GM19397 (cell line): ENCODE measurements around the gene CORO6.

Source experiments
- ATAC-seq: cut with Tn5 transposase; IDR thresholded peaks from one replicate; pipeline ENCODE4 v1.9.1; 2021; ENCODE audit warnings: mild to moderate bottlenecking, moderate library complexity; ENCODE audit not compliant: unreplicated experiment

Gene CORO6

DNA sequence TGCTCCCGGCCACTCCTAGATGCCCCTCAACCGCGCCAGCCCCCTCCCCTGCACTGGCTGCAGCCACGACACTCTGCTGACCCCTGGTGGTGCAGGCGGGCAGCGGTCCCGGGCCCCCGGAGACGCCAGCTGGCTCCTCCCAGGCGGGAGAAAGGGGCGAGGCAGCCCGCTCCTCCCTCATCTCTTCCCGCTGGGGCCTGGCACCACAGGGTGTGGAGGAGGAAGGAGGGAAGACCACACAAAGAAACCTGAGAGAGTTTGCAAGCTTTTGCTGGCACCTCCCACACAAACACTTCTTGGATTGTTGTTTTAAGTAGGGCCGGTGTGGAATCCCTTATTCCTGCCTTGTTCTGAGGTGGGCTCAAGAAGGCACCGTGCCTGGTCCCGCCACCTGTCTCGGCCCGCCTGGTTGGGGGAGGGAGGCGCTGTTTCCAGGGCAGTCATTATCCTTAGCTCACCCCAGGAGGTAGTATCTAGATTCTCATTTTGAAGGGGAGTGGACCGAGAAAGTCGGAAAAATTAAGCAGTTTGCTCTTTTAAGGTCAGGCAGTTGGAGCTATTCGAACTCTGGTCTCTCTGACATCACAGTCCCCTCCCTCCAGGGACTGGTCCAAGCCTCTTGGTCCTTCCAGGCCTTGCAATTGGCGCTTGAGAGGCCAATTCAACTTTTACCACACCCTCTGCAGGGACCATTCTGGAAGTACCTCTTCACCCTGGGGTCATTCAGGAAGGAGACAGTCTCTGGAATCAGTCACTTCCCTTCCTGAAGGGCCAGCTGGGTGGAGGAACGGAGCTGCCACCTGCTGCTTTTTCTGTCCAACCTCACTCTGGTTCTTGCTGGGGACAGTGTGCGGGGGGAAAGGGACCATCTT, 30.7 kb downstream of the CORO6 start:
- no peak for ATAC-seq

DNA sequence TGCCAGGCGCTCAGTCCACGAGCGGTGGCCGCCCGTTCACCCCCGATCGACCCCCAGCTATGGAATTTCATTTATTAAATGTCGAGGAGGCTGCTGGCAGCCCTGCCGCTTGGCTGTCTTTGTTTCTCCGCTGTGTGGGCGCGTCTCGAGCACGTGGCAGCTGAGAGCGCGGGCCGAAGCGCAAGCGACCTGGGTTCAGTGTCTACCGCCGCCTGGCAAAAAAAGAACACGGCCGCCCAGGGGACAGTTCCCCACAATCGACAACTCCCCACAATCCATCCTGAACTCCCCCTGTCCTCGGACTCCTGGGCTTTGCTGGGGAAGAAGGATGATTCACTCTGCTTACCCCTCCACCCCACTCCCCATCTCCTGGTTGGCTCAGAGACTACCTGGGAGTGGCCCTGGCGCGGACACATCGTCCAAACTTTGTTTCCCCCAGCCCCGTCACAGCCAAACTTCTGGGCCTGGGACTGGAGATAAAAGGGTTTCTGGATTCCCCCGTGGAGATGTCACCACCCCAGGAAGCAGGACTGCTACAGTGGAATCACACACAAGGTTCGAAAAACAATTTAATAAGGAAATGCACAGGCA, 31.5 kb downstream of the CORO6 start:
- ATAC-seq: no peak

DNA sequence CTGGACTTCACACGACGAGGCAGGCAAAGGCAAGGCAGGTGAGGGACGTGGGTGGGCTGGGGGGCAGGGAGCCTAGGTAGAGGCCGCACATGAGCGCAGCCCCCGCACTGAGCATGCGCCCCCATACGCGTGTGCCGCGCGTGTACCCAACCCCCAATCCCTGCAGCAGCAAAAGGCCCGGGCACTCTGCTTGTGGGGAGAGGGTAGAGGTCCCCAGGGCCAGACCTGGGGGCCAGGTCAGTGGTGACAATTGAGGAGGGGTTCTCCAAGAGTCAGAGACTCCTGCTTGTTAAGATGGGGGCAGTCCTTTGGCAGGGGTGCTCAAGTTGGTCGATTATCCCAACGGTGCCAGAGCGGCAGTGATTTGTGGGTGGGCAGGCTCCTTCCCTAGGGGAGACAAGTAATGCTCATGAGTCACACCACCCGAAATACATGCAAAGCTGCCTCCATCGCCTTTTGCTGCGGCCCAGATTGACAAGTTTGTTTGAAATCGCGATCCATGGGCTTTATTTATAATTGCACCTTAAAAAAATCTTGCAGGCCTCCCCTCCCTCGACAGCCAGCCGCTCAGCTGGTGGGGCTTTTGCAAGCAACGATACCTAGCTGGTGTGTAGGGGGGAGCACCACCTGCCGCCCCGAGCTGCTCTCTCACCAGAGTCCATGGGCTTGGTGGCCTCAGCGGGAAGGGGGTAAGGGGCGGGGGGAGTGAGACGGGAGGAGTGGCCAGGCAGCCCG, 32.1 kb downstream of the CORO6 start:
- no peak for ATAC-seq

DNA sequence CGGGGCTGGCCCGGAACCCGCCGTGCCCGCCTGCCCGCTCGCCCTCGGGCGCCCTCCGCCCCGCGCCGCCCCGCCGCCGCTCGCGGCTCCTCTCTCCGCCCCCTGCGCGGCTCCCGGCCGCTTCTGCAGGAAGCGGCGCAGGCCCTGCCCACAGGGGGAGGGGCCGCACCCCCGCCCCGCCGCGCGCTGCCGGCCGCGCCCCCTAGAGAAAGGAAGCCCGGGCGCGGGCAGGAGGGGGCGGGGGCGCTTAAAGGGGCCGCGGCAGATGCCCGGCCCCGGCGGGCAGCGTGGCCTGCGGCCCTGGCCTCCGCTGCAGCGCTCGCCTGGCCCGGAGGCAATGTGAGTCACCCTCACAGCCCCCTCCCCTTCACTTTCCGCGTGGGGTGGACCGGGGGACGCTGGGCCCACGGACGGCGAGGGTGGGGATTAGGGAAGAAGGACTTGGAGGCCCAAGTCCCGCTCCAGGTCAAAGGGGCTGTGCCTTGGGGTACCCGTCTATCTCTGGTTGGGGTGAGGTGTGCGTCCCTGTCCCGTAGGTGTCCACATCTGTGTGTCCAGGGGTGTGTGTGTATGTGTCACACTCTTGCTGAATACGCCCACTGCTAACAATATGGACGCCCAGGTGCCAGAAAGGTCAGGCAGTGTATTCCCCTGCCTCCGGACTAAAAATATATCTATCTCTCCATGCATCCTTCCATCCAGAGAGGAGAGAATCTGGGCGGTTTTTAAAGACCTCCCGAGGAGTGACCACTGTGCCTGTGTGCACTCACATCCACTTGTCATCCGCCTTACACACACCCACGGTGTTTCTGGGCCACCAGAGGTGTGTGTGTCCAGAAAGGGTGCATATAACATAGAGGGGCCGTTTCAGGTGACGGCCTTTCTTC, 32.9 kb downstream of the CORO6 start, which contains the start of gene GIT1:
Gene GIT1 (minus strand): TSS at position 125 of the 887 bp plus-strand sequence. CDS start 270 bp downstream, outside the sequence.
- ATAC-seq: peak; percentile 74

DNA sequence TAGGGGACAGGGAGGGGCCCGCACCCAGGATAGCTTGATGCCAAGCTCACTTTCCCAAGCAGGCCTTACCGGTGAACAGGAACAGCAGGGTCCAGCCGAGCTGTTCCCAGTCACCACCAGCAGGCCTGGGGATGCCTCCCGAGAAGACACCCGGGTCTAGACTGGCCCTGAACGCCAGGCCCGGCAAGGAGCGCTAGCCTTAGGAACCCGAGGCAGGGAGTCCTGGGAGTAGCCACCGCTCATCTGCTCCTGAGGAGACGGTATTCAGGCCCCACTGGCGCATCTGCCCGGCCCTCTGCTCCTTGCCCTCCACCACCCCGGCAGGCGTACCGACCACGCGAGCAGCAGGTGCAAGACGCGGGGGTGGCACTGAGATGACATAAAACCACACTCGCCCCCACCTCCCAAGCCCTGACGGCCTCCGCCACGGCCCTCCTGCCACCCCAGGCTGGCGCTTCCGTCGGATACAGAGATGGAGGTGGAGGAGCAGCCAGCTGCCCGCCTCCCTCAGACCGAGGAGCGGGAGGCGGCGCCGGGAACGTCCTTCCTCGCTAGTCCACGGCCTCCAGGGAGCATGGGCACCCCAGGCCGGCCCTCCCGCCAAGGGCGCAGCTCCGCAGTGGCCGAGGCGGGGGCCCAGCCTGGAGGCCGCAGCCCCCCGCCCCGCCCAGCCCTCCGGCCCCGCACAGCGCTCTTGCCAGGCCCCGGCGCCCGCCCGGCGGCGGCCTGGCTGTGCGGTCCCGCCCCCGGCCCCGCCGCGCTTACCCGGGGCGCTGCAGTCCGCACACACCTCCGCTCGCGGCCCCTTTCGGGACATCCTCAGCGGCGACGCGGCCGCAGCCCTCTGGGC, 33.9 kb downstream of the CORO6 start:
- ATAC-seq: peak; percentile 20

DNA sequence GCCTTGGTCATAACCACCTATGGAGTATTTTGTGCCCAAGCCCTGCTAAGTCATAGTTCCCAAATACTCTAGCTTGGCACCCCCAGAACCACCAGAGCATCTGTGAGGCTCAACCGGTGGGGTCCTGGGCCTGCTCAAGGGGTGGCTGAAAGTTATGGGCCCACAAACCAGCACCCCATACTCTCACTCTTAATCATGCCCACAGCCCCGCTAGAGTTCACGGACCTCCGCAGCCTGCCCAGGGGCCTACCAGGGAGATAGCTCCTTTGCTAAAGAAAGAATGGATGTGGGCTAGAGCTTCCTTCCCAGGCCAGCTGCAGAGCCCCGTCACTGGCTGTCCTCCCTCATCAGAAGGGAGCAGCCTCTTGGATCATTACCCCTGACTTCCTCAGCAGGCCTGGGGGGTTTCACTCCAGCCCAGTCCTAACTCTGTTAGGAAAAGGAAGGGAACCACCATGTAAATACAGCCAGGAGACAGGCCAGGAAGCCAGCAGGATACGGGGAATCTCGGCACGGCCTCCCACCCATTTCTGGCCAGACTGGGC, 34.6 kb downstream of the CORO6 start:
- no peak for ATAC-seq

DNA sequence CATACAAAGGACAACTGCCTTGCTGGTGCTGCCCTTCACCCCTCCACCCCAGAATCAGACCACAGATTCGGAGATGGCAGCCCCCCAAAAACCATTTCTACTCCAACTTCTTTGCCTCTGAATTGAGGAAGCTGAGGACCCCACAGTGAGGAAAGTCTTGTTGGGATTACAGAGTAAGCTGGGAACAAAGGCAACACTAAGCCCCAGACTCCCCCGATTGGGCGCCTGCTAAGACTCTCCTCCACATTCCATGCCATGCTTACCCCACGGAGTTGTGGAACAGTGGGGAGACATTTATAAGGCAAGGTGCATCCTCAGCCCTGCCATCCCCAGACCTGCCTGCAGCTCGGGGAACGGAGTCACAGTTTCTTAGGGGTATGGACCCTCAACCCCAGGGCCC, 35.1 kb downstream of the CORO6 start:
- no peak for ATAC-seq

DNA sequence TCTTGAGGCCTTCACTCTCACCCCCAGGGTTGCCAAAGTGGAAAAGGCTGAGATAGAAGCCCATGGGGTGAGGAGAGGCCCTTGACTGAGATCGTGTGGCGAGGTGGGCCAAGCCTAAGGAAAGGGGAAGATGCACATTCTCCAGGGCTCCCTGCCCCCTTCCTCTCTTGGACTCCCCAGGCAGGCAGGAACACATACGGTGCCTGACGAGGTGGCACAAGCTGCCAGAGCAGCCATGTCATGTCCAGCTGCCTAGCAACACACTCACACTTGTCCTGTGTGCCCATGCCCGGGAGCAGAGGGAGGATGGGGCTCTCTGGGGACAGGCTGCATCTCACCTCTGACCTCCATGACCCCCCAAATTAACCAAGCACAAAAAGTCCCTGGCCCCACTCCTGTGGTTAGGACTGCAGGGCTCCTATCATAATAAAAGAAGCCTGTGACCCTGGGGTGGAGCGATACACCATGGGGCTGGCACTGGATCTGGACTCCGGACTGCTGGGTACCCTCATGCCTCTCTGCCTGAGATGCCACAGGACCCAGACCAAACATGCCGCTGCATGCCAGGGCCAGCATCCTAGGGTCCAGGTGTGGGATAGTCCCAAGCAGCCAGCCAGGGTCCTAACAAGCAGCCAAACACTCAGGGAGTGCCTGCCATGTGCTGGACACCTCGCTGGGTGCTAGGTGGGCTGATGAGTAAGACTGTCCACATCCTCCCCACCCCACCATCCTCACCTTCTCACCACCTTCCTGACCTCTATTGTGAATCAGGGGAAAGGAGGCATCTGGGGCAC, 35.8 kb downstream of the CORO6 start:
- no peak for ATAC-seq

DNA sequence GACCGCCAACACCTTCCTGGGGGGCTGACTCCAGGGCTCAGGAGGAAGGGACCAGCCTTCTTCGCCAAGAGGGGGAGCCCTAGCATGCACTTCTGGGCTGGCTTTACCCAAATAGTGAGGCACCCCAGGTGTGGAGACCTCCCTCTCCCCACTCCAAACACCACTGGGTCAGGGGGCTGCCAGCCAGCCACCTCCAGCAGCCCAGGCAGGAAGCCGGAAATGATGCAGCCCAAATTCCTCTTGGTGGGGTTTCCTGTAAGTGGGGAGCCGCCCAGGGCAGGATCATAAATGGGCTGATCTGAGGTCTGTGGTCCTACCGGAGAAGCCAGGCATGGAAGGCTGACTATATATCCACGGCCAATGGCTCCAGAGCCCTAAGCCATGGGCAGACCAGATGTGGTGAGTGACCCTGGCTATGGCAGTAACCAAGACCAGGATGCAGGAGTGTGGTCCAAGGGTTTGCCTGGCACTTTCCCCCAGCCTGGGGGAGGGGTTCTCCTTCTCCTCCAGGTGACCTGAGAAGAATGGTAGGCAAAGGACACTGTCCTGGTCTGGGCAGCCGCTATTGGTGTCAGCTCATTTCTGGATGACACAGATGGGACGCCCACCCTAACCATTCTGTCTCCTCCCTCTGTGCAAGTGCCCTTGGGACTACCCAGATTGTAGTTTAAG, 37.5 kb downstream of the CORO6 start:
- ATAC-seq: no peak

DNA sequence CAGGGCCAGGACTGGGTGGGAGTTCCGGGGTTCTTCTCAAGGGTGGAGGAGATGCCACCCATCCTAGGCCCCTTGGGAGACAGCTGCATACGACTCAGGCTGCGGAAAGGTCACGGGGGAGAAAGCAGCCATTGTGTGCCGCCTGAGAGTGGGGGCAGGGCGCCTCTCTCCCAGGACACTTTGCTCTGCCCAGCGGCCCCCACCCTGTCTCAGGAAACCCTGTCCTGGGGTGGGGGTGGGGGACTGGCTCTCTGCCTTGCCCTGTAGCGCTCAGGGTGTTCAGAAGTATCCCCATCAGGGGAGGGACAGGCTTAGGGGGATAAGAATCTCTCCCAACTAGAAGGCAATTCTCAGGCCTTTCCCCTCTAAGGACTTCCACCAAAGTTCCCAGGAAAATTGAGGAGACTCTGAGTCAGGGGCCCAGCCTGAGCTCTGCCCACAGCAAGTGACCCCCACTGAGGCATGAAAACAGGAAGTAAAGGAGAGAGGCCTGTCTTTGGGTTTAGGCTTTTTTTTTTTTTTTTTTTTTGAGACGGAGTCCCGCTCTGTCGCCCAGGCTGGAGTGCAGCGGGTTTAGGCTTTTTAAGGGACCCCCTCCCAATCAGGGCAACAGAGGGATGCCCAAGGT, 38.1 kb downstream of the CORO6 start:
- ATAC-seq: no peak

DNA sequence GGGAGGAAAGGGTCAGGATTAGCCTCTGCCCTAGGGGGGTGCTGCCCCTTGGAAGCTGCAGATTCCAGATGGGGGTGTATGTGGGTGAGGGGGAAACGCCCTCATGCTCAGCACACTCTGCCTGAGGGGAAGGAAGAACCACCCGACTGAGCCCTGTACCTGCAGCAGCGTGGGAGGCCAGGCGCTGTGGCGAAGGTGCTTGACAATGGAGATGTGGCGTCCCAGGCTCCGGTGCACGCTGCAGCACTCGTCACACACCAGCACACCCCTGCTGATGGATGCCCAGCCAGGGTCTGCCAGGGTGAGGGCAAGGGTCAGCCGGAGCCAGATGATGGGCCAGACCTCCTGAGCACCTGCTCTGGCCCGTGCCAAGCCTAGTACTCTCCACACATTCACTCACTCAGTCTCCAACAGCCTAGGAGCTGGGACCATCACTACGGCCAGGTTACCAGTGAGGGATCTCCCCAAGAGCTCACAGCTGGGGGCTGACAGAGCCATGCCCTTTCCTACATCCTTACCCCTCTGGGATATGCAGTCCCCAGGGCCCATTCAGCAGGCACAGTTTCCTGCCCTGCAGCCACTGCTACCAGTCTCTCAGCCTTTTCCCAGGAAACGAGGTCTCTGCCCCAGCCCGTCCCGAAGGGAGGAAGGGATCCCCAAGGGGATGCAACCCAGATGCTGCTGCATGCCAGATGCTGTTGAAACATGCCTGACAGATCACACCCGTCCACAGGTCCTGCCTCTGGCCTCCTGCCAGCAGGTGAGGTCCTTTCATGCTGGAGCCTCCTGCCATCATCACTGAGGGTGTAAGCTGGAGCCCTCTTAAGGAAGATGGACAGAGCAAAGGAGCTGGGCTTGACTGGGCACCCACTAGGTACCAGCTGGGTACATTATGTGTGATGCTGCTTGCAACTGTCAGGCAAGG, 39.1 kb downstream of the CORO6 start:
- ATAC-seq: no peak

DNA sequence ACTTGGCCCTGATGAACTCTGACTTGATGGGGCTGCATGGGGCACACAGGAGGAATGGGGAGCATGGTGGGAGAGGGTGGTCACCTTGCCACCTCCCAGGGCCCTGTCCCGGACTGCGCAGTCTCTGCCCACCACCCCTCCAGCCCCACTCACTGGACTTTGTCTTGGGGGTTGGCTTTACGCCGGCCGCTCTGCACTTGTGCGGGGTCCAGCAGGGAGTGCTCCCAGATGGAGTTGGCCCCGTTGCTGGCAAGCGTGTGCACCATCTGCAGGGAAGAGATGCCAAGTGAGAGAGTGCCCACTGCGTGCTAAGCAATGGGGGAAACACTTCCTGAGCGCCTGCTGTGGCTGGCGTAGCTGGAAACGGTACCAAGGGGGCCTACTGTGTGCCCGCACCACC, 39.9 kb downstream of the CORO6 start:
- no peak for ATAC-seq

DNA sequence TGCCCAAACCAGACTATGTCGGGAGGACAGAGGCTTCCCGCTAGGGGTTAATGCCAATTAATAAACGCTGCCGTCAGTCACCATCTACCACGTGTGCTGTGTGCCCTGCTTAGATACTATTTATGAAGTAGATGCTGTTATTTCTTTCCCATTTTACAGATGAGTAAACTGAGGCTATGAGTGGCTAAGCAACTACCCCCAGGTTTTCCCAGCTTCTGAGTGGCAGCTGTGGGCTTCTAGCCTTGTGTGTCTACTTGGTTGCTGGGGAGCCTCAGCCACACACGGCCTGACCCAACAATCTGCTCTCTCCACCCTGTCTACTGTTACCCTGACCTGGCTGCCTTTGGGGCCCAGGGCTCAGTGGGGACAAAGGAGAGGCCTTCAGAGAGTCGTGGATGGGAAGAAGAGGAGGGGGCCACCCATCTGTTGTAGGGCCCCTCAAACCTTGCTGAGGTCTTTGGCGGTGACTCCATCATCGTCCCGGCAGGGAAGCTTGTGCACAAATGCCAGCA, 40.4 kb downstream of the CORO6 start:
- ATAC-seq: no peak

DNA sequence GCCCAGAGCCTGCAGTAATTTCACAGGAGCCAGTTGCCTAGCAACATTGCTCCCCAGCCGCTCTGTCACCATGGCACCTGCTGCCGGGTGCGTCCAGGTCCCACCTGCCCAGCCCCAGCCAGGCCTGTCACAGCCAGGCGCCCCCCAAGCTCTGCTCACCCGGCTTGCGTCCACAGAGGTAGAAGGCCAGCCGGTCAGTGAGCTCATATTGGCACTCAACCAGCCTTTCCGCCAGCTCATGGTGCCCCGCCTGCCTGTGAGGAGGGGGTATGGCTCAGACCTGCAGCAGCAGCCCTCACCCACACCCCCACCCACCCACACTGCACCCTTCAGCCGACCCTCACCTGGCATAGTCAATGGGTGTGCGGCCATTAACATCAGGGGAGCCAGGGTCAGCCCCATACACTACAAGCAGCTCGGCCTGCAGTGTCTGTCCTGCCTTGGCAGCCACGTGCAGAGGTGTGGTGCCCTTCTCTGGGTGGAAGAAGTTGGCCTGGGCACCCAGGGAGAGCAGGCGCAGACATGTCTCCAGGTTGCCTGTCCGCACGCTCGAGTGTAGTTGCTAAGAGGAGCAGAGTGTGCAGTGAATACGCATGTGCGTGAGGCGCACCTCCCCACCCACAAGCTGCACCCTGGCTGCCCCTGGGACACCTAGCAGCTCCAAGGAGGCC, 41.0 kb downstream of the CORO6 start:
- no peak for ATAC-seq

DNA sequence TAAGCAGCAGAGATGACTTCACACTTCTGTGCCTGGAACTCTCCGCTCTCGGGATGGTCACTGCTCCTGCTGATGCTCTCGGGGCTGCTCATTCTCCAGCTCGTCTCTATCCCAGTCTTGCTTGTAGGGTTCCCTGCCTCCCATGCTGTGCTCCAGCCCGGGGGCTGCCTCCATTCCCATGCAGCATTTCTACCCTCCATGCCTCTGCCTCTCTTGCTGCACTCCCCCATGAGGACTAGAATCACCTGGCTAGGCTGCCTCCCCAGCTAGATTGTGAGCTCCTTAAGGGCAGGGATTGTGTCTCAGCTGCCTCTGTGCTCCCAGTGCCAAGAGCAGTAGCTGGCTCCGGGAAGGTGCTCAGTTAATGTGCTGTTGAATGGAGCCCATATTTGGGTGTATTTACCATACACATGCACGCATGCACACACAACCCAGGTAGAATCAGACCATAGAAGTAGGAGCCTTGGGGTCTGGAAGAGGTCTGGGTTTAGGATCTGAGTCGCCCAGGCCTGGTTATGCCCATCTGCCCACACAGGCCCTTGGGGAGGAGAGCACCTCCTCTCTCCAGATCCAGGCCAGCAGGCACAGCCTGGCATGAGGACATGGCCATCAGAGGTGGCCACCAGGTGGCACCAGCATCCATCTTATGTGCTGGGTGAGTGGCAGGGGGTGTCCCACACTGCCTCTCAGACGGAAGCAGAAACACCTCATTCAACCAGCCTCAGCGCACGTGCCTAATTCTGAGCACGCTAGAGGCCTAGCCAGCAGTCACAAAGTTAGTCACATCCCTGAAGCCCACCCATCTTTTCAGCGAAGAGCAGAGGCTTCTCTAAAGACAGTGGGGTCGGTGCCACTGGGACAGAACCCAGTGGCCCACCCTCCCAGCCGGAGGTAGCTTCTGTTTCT, 42.6 kb downstream of the CORO6 start:
- peak; percentile 65 for ATAC-seq
